ENCODE results near the gene QSOX2.

QSOX2 gene

GRCh38 chr9:136286359-136286986 lies 40.9 kb upstream of the QSOX2 start:
- TF ChIP-seq, protein P1, sequence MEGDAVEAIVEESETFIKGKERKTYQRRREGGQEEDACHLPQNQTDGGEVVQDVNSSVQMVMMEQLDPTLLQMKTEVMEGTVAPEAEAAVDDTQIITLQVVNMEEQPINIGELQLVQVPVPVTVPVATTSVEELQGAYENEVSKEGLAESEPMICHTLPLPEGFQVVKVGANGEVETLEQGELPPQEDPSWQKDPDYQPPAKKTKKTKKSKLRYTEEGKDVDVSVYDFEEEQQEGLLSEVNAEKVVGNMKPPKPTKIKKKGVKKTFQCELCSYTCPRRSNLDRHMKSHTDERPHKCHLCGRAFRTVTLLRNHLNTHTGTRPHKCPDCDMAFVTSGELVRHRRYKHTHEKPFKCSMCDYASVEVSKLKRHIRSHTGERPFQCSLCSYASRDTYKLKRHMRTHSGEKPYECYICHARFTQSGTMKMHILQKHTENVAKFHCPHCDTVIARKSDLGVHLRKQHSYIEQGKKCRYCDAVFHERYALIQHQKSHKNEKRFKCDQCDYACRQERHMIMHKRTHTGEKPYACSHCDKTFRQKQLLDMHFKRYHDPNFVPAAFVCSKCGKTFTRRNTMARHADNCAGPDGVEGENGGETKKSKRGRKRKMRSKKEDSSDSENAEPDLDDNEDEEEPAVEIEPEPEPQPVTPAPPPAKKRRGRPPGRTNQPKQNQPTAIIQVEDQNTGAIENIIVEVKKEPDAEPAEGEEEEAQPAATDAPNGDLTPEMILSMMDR (IDR thresholded peaks at IDR 0.05; ENCODE audit: control extremely low read depth, extremely low read depth, low read depth, missing control alignments) = no peak
- no peak for DNase-seq (ENCODE audit: extremely low spot score)
- ChIA-PET CTCF (interaction anchor here (0.6 to 3.1 kb wide), 7 partner anchors 8 to 145 kb away, joined by 3 to 11 read pairs (median 4); no protein-coding TSS in a partner anchor), POLR2A (no interaction called here)

DNA sequence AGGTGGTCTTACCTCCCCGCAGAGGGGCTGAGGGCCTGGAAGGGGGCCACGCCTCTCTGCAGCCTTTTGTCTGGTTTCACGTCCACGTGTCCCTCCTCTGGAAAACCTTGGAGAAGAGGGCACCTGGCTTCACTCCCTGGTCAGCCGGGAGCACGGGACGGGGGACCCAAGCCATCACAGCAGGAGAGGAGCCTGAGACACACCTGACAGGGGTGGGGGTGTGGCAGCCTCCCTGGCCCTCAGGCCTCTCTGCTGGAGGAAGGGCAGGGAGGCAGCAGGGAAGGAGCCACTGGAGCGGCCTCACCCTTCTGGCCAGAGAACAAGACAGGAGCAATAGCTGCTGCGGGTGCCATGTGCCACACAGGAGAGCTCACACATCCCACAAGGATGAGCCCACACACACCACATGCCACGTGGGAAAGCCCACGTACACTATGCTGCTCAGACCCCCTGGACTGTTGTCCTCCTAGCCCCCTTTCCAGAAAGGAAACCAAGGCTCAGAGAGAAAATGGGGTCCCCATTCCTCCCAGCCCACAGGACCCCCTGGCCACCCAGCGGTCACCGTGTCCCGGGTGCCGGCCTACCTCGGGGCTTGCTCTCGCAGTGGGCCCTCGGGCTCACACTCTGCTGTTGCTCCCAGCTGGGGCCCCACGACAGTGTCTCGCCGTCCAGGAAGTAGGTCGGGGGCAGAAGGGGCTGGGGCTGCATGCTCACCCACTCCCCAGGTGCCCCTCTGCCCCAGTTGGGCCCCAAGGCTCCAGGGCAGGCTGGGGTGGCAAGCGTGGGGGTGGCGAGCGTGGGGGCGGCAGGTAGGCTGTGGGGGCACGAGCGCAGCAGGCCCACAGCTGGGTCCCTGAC lies 40.1 kb upstream of the QSOX2 start:
- CTCF ChIA-PET = interaction anchor here (1.5 to 3.1 kb wide), 5 partner anchors 15 to 144 kb away, joined by 3 to 11 read pairs (median 5); no protein-coding TSS in a partner anchor

DNA sequence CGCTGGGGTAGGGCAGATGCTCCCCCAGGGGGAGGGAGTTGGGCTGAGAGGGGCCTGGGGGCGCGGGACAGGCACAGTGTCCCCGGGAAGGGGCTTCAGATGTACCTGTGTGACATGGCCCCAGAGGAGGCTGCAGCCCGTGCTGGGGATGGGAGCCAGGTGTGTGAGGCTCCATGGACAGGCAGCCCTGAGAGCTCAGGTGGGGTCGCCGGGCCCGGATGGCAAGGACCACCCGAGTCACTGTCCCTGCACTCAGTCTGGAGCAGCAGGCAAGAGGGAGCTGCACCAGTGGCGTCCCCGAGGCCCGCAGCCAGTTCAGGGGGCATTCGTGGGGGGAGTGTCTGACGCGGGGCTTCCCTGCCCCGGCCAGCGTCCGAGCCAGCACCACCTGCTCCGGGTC lies 39.3 kb upstream of the QSOX2 start:
- TF ChIP-seq, protein P1 (IDR thresholded peaks at IDR 0.05; ENCODE audit: control extremely low read depth, extremely low read depth, low read depth, missing control alignments) = no peak
- ChIA-PET CTCF (interaction anchor here (1.0 to 3.4 kb wide), 6 partner anchors 12 to 115 kb away, joined by 3 to 23 read pairs (median 8); no protein-coding TSS in a partner anchor), POLR2A (no interaction called here)
- DNase-seq (ENCODE audit: extremely low spot score) = no peak

More for the DNA sequence above, 40.1 kb upstream of the QSOX2 start:
- TF ChIP-seq, protein P1 (IDR thresholded peaks at IDR 0.05; ENCODE audit: control extremely low read depth, extremely low read depth, low read depth, missing control alignments) = no peak
- no peak for DNase-seq (ENCODE audit: extremely low spot score)
- POLR2A ChIA-PET = no interaction called here

DNA sequence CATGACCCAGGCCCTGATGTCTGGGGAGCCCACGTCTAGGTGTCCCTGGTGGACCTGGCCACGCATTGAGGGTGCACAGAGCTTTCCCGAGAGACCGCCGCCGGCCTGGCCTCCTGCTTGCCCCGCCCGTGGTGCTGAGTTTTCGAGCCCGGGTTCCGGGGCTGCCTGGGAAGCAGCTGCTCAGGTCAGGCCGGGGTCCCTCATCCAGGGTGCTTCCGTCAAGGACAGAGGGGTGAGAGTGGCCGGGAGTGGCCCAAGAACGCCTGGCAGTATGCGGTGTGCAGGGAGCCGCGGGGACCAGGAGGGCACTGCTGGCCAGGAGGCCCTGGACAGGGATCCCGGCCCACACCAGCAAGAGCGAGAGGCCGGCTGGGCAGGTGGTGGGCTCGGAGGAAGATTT lies 38.7 kb upstream of the QSOX2 start:
- CTCF ChIA-PET = interaction anchor here (0.9 to 3.4 kb wide), 9 partner anchors 12 to 125 kb away, joined by 3 to 23 read pairs (median 3); no protein-coding TSS in a partner anchor
- POLR2A ChIA-PET = no interaction called here

DNA sequence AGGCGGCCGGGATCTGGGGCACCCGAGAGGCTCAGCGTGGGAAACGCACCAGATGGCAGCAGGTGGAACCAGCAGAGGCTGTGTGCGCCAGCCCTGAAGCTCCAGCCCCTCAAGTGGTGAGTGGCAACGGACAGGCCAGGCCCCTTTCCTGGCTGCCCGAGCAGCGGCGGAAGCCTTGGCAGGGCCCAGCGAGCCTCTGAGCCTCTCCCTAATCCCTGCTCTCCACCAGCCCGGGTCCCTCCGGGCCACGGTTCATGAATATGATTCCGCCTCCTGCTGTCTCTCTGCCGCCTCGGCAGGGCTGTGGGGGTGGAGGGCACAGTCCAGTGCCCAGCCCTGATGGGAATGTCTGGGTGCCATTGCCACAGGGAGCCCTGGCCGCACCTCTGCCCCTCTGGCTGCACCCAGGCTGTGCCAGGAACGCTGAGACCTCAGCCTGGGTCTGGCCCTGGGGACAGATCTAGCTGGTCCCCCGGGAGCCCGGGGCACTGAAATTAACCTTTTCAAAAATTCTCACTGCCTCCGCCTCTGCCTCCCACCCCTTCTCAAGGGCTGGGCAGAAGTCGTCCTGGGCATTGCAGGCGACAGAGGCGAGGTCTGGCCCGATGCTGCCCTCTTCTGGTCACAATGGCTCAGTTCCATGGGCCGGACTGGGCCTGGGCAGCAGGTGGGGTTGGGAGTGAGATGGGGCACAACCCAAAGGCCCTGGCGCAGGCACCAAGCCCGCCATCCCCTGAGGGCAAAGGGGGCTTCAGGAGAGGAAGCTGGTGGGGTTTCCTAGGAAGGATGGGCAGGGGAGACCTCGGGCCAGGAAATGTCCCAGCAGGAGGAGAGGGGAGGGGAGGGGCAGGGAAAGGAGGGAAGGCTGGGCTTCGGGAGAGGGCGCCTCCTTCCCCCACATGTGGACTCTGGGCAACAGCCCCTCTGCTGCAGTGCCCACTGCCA lies 38.0 kb upstream of the QSOX2 start:
- CTCF ChIA-PET = interaction anchor here (0.8 to 3.4 kb wide), 15 partner anchors 9 to 680 kb away, joined by 3 to 23 read pairs (median 3); no protein-coding TSS in a partner anchor
- TF ChIP-seq, protein P1 (IDR thresholded peaks at IDR 0.05; ENCODE audit: control extremely low read depth, extremely low read depth, low read depth, missing control alignments) = peak; percentile 99
- POLR2A ChIA-PET = no interaction called here
- DNase-seq (ENCODE audit: extremely low spot score) = peak; percentile 91

More for the DNA sequence above, 38.7 kb upstream of the QSOX2 start:
- TF ChIP-seq, protein P1 (IDR thresholded peaks at IDR 0.05; ENCODE audit: control extremely low read depth, extremely low read depth, low read depth, missing control alignments) = no peak
- DNase-seq (ENCODE audit: extremely low spot score) = no peak

All from GM10248 (cell line).